Fibroblast of villous mesenchyme (primary cell): ENCODE measurements around the gene FRMD4A. TPM values are rescaled to one million over a fixed set of nuclear protein-coding genes. Genes with fewer than 3 reads are reported as not detected.

Experiments used
- DNase-seq: peaks from one replicate; pipeline ENCODE4 v3.0.0-alpha.2; 2010; ENCODE audit warnings: low read depth
- H3K4me3 ChIP-seq: 2 replicates; pipeline ENCODE4 v1.5.1; 2011; ENCODE audit warnings: low read depth, mild to moderate bottlenecking, low read length
- total RNA-seq: library from RNA; depleted of rRNA; stranded (reverse); fragments of >200 nt; gene quantifications from 2 replicates; pipeline ENCODE4 v1.2.3, GENCODE V29; 2012
- TF ChIP-seq, protein P1 (sequence below): IDR thresholded peaks from 2 replicates; pipeline ENCODE4 v1.5.1; 2012; ENCODE audit warnings: low read depth, mild to moderate bottlenecking, low read length; ENCODE audit not compliant: insufficient read depth

The FRMD4A gene
- total RNA-seq, 1 donor: 40.2 TPM

DNA sequence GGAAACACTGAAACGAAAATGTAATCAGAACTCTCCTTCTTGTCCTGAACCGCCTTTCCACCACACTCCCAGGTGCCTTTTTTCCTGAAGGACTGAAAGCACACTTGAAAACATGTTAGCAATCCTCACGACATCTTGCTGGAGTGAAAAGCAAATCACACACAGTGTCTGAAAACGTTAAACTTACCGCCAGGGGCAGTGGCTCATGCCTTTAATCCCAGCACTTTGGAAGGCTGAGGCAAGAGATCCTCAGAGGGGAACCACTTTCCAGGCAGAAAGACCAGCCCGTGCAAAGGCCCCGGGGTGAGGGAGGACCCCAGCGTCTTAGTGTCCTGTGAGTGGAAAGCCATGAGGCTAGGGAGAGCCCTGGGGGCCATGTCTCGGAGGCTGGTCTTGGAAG is 533.6 kb downstream of the FRMD4A start:
- TF ChIP-seq, protein P1, sequence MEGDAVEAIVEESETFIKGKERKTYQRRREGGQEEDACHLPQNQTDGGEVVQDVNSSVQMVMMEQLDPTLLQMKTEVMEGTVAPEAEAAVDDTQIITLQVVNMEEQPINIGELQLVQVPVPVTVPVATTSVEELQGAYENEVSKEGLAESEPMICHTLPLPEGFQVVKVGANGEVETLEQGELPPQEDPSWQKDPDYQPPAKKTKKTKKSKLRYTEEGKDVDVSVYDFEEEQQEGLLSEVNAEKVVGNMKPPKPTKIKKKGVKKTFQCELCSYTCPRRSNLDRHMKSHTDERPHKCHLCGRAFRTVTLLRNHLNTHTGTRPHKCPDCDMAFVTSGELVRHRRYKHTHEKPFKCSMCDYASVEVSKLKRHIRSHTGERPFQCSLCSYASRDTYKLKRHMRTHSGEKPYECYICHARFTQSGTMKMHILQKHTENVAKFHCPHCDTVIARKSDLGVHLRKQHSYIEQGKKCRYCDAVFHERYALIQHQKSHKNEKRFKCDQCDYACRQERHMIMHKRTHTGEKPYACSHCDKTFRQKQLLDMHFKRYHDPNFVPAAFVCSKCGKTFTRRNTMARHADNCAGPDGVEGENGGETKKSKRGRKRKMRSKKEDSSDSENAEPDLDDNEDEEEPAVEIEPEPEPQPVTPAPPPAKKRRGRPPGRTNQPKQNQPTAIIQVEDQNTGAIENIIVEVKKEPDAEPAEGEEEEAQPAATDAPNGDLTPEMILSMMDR: no peak
- no peak for DNase-seq
- H3K4me3 ChIP-seq: no peak overlapping the region

DNA sequence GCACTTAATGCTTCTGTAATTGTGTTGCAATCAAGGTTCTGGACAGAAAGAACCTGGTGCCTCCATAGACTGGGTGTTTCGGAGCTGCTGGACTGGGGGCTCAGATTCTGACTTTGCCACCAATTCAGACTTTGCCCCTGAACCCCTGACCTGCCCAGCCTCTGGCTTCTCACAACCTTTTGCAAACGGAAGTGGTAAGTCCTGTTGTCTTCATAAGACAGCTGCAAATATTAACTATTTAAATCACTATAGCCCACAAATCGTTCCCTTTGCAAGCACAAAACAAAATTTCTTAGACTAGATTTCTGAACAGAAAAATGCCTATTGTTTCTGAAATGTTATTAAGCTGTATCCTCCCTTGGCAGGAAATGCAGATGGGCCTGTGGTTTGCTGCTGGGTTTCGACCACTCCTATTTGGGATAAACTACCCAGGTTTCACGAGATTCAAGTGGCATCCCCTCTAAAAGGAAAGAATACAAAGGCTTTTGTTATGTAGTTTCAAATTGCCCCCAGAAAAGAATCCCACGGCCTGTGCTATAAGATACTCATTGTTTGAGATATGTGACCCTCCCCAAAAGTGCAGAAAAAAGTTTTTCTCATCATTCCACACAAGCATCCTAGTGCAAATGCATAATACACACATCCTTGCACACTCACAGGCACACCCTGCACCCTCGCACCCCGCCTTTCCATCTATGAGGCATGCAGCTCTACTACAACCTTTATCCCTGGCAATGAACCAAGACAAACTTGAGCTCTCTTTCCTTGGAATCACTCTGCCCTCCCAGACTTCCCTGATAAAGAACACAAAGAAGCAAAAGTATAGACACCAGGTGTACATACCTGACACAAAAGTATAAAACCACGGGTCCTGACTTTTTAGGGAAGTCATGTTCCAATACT is 534.8 kb downstream of the FRMD4A start:
- DNase-seq: no peak
- no peak overlapping the region for H3K4me3 ChIP-seq
- TF ChIP-seq, protein P1: no peak

DNA sequence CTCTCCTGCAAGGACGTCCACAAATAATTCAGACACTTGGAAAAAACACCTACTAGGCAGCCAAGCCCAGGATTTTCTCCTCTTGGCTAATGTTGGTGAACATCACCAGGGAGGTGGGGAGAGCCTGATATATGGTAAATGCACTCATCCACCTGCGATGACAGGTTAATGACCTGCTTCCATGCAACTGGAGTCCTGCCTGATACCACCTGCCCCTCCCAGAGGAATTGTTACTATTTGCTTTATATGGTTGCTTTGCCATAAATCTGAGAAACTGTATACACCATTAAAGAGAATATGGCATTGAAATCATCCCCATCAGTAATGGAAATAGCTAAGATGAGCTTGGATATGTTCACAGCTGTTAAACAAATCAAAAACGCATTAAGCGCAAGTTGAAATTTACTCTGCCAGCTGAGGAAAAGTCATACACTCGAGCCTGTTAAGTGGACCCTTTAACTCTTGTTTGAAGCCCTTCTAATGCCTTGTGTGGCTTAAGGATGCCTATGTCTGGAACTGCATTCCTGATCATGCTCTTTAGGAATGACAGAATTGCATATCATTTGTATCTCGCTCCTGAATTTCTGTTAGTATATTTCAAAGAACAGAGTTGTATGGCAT is 535.6 kb downstream of the FRMD4A start:
- no peak overlapping the region for H3K4me3 ChIP-seq
- no peak for DNase-seq
- TF ChIP-seq, protein P1: no peak

DNA sequence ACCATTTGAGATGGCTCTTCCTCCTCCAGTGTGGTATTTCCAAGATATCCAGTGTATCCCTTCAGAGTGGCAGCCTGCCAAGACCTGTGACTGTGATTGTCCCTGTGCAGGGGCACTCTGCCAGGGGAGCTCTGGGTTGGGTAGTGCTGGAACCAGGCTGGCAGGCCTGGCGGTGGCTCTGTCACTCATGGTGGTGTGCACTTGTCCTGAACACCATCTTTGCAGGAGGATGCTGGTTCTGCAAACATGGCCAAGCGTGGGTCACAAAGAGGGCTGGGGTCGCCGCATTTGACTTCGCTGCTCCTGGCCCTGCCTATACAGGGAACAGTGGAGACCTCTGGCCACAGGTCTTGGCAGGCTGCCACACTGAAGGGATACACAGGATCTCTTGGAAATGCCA is 538.7 kb downstream of the FRMD4A start:
- DNase-seq: no peak
- TF ChIP-seq, protein P1: no peak
- H3K4me3 ChIP-seq: no peak overlapping the region

DNA sequence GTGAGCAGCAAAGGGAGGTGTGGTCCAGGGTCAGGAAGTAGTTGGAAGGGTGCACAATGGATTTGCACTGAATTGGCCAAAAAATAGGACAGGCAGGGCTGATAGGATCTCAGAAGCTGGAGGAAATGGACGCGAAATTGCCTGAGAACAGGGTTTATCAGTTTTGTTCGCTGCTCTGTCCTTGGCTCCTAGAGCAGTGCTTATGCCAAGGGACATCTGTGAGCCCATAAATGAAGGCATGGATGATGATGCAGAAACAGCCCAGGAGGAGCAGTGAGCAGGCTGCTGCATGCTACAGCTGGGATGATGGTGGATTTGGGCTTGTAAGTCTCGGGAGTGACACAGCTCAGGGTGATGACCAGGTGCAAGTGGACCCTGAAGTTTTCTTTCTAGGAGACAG is 539.2 kb downstream of the FRMD4A start:
- TF ChIP-seq, protein P1: no peak
- no peak overlapping the region for H3K4me3 ChIP-seq

DNA sequence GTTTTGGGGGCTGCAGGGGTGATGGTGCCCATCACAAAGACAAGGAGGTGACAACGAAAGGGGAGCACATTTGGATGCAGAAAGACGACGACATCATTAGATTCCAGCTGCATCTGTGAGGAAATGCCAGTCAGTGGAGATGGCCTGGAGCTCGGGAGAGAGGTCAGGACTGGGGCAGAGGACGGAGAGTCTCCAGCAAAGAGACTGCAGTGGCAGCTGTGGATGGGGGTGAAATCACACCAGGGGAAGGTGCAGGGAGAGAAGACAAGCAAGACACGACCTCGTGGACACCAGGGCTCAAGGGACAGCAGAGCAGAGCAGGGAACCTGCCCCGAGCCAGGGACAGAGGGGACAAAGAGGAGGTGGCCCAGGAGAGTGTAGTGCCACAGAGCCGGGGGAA is 540.5 kb downstream of the FRMD4A start:
- no peak overlapping the region for H3K4me3 ChIP-seq
- TF ChIP-seq, protein P1: no peak
- DNase-seq: no peak

More for the DNA sequence above, 539.2 kb downstream of the FRMD4A start:
- DNase-seq: no peak
